ENCODE data around the gene APC.

APC gene

DNA sequence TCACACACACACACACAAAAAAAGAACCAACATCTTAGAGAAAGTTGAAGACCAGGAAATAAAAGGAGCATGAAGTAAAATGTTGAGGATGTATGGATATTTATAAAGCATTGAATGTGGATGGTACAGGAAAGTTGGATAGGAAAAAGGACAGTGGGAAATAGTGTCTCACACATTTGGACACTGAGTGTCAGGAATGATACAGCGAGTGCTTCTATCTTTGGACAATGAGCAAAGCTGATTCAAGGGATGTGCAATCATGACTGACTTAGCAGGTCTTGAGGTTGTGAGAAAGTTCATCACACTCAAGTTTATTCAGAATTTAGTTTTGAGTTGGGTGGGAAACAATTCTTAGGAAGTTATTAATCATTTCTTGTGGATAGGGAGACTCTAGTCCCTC lies 73.3 kb downstream of the APC start:
- TF ChIP-seq, protein P1, sequence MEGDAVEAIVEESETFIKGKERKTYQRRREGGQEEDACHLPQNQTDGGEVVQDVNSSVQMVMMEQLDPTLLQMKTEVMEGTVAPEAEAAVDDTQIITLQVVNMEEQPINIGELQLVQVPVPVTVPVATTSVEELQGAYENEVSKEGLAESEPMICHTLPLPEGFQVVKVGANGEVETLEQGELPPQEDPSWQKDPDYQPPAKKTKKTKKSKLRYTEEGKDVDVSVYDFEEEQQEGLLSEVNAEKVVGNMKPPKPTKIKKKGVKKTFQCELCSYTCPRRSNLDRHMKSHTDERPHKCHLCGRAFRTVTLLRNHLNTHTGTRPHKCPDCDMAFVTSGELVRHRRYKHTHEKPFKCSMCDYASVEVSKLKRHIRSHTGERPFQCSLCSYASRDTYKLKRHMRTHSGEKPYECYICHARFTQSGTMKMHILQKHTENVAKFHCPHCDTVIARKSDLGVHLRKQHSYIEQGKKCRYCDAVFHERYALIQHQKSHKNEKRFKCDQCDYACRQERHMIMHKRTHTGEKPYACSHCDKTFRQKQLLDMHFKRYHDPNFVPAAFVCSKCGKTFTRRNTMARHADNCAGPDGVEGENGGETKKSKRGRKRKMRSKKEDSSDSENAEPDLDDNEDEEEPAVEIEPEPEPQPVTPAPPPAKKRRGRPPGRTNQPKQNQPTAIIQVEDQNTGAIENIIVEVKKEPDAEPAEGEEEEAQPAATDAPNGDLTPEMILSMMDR (IDR thresholded peaks at IDR 0.05; ENCODE audit: low read depth, low read length), result no peak
- TF ChIP-seq EZH2phosphoT487 (IDR thresholded peaks at IDR 0.05; ENCODE audit: low read depth), result no peak
- no peak overlapping the region for H2AFZ ChIP-seq (ENCODE audit: low read depth, low read length)
- no peaks in the 10 kb centered on the region for H3K79me2 ChIP-seq (ENCODE audit: low read length)
- no peaks in the 10 kb centered on the region for H3K9me3 ChIP-seq (ENCODE audit: insufficient read depth, low read length)
- H3K4me3 ChIP-seq (ENCODE audit: low read length), result no peak overlapping the region
- H3K27ac ChIP-seq (ENCODE audit: low read length), result no peak overlapping the region
- no peak overlapping the region for H3K4me2 ChIP-seq (ENCODE audit: low read length)
- no peaks in the 10 kb centered on the region for H3K27me3 ChIP-seq (ENCODE audit: low read depth, low read length)
- H3K4me1 ChIP-seq (ENCODE audit: low read length), result peaks cover 5% of the 10 kb centered on the region; the same call in 1 of the 2 replicates
- H3K36me3 ChIP-seq (replicated peaks; ENCODE audit: low read depth, low read length), result peaks cover 3% of the 10 kb centered on the region
- H3K9ac ChIP-seq (ENCODE audit: low read length), result no peak overlapping the region
- H4K20me1 ChIP-seq (ENCODE audit: insufficient read depth, low read length), result no peaks in the 10 kb centered on the region

DNA sequence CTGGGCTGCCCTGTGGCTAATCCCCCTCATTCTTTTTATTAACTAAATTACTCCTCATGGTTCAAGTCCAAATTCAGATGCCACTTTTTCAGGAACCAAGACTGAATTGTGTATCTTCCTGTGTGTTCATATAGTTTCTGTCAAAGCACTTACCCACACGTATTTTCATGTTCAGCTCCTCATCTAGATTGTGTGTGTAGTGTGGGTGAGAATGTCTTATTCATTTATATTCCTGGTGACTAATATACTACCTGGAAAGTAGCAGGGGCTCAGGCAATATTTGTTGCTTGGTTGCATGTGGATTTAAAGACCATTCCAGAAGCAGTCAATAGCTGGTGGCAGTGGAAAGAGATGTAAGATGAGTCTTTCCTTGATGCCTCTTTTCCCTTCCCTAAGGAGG lies 74.9 kb downstream of the APC start:
- Histone ChIP-seq H3K27ac (ENCODE audit: low read length) (no peak overlapping the region), H3K79me2 (ENCODE audit: low read length) (no peaks in the 10 kb centered on the region), H3K9ac (ENCODE audit: low read length) (no peak overlapping the region), H4K20me1 (ENCODE audit: insufficient read depth, low read length) (no peaks in the 10 kb centered on the region), H3K4me2 (ENCODE audit: low read length) (no peak overlapping the region), H2AFZ (ENCODE audit: low read depth, low read length) (no peak overlapping the region), H3K9me3 (ENCODE audit: insufficient read depth, low read length) (no peaks in the 10 kb centered on the region), H3K27me3 (ENCODE audit: low read depth, low read length) (no peaks in the 10 kb centered on the region), H3K36me3 (replicated peaks; ENCODE audit: low read depth, low read length) (peaks cover 5% of the 10 kb centered on the region), H3K4me1 (ENCODE audit: low read length) (peaks cover 5% of the 10 kb centered on the region; the same call in 1 of the 2 replicates), H3K4me3 (ENCODE audit: low read length) (no peak overlapping the region)
- TF ChIP-seq, protein P1 (IDR thresholded peaks at IDR 0.05; ENCODE audit: low read depth, low read length), result no peak
- TF ChIP-seq EZH2phosphoT487 (IDR thresholded peaks at IDR 0.05; ENCODE audit: low read depth), result no peak

DNA sequence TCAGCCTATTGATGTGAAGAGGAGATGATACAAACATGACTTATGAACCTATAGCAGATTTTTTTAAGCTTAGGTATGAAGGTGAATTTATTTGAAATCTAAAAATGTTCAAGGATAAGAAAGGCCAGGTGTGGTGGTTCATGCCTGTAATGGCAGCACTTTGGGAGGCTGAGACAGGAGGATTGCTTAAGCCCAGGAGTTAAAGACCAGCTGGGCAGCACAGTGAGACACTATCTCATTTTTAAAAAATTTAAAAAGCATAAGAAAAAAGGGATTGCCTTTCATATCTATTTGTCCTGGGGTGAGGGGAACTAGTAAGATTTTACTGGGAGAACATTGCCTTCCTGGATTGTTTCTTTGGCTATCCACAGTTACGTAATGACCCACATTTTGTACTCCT lies 82.6 kb downstream of the APC start:
- Histone ChIP-seq H3K27me3 (ENCODE audit: low read depth, low read length) (no peaks in the 10 kb centered on the region), H2AFZ (ENCODE audit: low read depth, low read length) (no peak overlapping the region), H3K9me3 (ENCODE audit: insufficient read depth, low read length) (no peaks in the 10 kb centered on the region), H3K36me3 (replicated peaks; ENCODE audit: low read depth, low read length) (peaks cover 5% of the 10 kb centered on the region), H3K79me2 (ENCODE audit: low read length) (no peaks in the 10 kb centered on the region), H3K4me3 (ENCODE audit: low read length) (no peak overlapping the region), H3K4me1 (ENCODE audit: low read length) (no peaks in the 10 kb centered on the region), H3K9ac (ENCODE audit: low read length) (no peak overlapping the region), H3K4me2 (ENCODE audit: low read length) (no peak overlapping the region), H4K20me1 (ENCODE audit: insufficient read depth, low read length) (no peaks in the 10 kb centered on the region), H3K27ac (ENCODE audit: low read length) (no peak overlapping the region)
- TF ChIP-seq EZH2phosphoT487 (IDR thresholded peaks at IDR 0.05; ENCODE audit: low read depth), result no peak
- TF ChIP-seq, protein P1 (IDR thresholded peaks at IDR 0.05; ENCODE audit: low read depth, low read length), result no peak

DNA sequence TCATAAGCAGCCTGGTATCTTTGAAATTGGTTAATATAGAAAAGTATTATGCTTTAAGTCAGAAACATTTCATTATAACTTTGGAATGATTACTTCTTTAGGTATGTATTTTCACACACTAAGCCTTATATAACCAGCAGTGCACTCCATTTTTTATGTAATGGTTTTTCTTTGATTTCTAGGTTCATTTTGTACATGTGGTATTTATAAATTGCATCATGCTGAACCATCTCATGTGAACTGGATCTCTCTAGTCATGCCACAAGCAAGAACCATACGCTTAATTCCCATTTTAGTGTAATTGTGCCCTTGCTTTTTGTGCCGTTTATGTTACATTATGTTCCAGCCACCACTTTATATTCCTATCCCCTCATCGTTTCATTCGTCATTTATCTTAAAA lies 84.8 kb downstream of the APC start:
- no peaks in the 10 kb centered on the region for H3K9me3 ChIP-seq (ENCODE audit: insufficient read depth, low read length)
- H3K79me2 ChIP-seq (ENCODE audit: low read length), result no peaks in the 10 kb centered on the region
- no peaks in the 10 kb centered on the region for H3K27me3 ChIP-seq (ENCODE audit: low read depth, low read length)
- no peaks in the 10 kb centered on the region for H3K4me1 ChIP-seq (ENCODE audit: low read length)
- H2AFZ ChIP-seq (ENCODE audit: low read depth, low read length), result no peak overlapping the region
- no peak for TF ChIP-seq EZH2phosphoT487 (IDR thresholded peaks at IDR 0.05; ENCODE audit: low read depth)
- TF ChIP-seq, protein P1 (IDR thresholded peaks at IDR 0.05; ENCODE audit: low read depth, low read length), result no peak
- no peaks in the 10 kb centered on the region for H3K36me3 ChIP-seq (replicated peaks; ENCODE audit: low read depth, low read length)
- H3K4me3 ChIP-seq (ENCODE audit: low read length), result no peak overlapping the region
- no peak overlapping the region for H3K4me2 ChIP-seq (ENCODE audit: low read length)
- no peaks in the 10 kb centered on the region for H4K20me1 ChIP-seq (ENCODE audit: insufficient read depth, low read length)
- H3K9ac ChIP-seq (ENCODE audit: low read length), result no peak overlapping the region
- H3K27ac ChIP-seq (ENCODE audit: low read length), result no peak overlapping the region
